K562 (cell line): ENCODE measurements around the gene DCLK1. TPM values are rescaled to one million over a fixed set of nuclear protein-coding genes. Genes with fewer than 3 reads are reported as not detected.

Experiments used
- ATAC-seq: fragments of 200-7000 bp; cut with Tn5 transposase; 3 replicates; pipeline ENCODE4 v1.9.1; 2020; ENCODE audit warnings: moderate library complexity
- BruUV-seq: library from RNA; stranded (reverse); fragments of 400-500 nt; replicated peaks from 2 replicates; lab custom pipeline; 2021; lab: Mats Ljungman, UMichigan
- CTCF ChIA-PET: fragments of 300-600 bp; formaldehyde crosslinking; extraction: SDS; loops from one replicate; lab custom pipeline; 2021; ENCODE audit warnings: low intra/inter-chr PET ratio; lab: Yijun Ruan, JAX
- POLR2A ChIA-PET: fragments of 300-600, 350-650 bp; sonication (Branson Sonifier 250); formaldehyde crosslinking; extraction: SDS; loops from one replicate; lab custom pipeline; 2021; ENCODE audit warnings: antibody characterized with exemption, inconsistent platforms; lab: Yijun Ruan, JAX
- DNase-seq, 4 experiments: peaks; one replicate each; pipeline versions ENCODE4 v3.0.0 to v3.0.0-alpha.2; 2011 to 2018; ENCODE audit warnings: low spot score in 3 of 4, mixed read lengths in 3 of 4; ENCODE audit errors: extremely low read depth in 1 of 4
- FAIRE-seq: peaks from 2 replicates; lab custom pipeline; 2011; peaks lifted over from hg19 to GRCh38; lab: Jason Lieb, UNC
- H2AFZ ChIP-seq: 2 replicates; pipeline ENCODE4 v1.6.0; 2011; ENCODE audit warnings: low read depth, low read length, control low read depth, inconsistent platforms
- H3K27ac ChIP-seq: fragments of 200-600 bp; 3 replicates; pipeline ENCODE4 v1.8.0; 2011; ENCODE audit warnings: low read depth, mild to moderate bottlenecking, control low read depth, inconsistent platforms, low read length, moderate library complexity, mixed read lengths; ENCODE audit errors: extremely low read depth
- H3K27me3 ChIP-seq, 2 experiments: fragments of 300-600 bp in 1 of 2; 2 replicates in 1 of 2; 3 replicates in 1 of 2; pipeline versions ENCODE4 v1.6.0 to v1.8.0; 2011; ENCODE audit warnings: inconsistent platforms in 2 of 2, low read length in 2 of 2, mild to moderate bottlenecking in 1 of 2, mixed read lengths in 1 of 2, moderate library complexity in 1 of 2; ENCODE audit not compliant: control insufficient read depth in 2 of 2, insufficient read depth in 2 of 2
- H3K36me3 ChIP-seq: fragments of 300-600 bp; 3 replicates; pipeline ENCODE4 v1.8.0; 2011; ENCODE audit warnings: mild to moderate bottlenecking, low read length, inconsistent platforms; ENCODE audit not compliant: control insufficient read depth, insufficient read depth
- H3K4me1 ChIP-seq, 2 experiments: fragments of 200-600 bp in 1 of 2; replicated peaks in 1 of 2; 2 replicates in 1 of 2; 3 replicates in 1 of 2; pipeline versions ENCODE4 v1.5.1 to v1.8.0; 2011; ENCODE audit warnings: inconsistent platforms in 2 of 2, low read length in 2 of 2, mild to moderate bottlenecking in 1 of 2, mixed read lengths in 1 of 2, moderate library complexity in 1 of 2; ENCODE audit not compliant: control insufficient read depth in 2 of 2, insufficient read depth in 2 of 2
- H3K4me2 ChIP-seq: 2 replicates; pipeline ENCODE4 v1.6.1; 2011; ENCODE audit warnings: low read length, control low read depth, inconsistent platforms, mixed read lengths; ENCODE audit not compliant: insufficient read depth
- H3K4me3 ChIP-seq: fragments of 200-600 bp; sonication (generic), shearing (Covaris generic); 2 replicates; pipeline ENCODE4 v1.5.1; 2016; ENCODE audit warnings: control low read depth, inconsistent platforms
- H3K79me2 ChIP-seq: fragments of 200-600 bp; 3 replicates; pipeline ENCODE4 v1.8.0; 2011; ENCODE audit warnings: low read length, inconsistent platforms; ENCODE audit not compliant: control insufficient read depth, insufficient read depth
- H3K9ac ChIP-seq, 2 experiments: 2 replicates each; pipeline versions ENCODE4 v1.6.0 to v1.6.1; 2011; ENCODE audit warnings: low read depth in 2 of 2, low read length in 2 of 2, control low read depth in 1 of 2, inconsistent platforms in 1 of 2, mild to moderate bottlenecking in 1 of 2, mixed read lengths in 1 of 2; ENCODE audit not compliant: insufficient read depth in 1 of 2
- H3K9me1 ChIP-seq: one replicate; pipeline ENCODE4 v1.6.0; 2011; ENCODE audit warnings: inconsistent platforms, mild to moderate bottlenecking, low read length, moderate library complexity; ENCODE audit not compliant: control insufficient read depth, insufficient read depth
- H3K9me3 ChIP-seq: replicated peaks from 2 replicates; pipeline ENCODE4 v1.5.1; 2011; ENCODE audit warnings: low read depth, low read length, inconsistent platforms; ENCODE audit not compliant: control insufficient read depth, insufficient read depth
- H4K20me1 ChIP-seq: replicated peaks from 2 replicates; pipeline ENCODE4 v1.6.1; 2011; ENCODE audit warnings: low read length, inconsistent platforms, mixed read lengths; ENCODE audit not compliant: control insufficient read depth, insufficient read depth
- ESRRA ChIP-seq: fragments of 450-650 bp; IDR thresholded peaks from 2 replicates; pipeline ENCODE4 v1.6.1; 2014; ENCODE audit warnings: low read depth, mild to moderate bottlenecking, moderate library complexity, borderline replicate concordance
- MCM5 ChIP-seq: fragments of 450-650 bp; IDR thresholded peaks from 2 replicates; pipeline ENCODE4 v1.6.1; 2016; ENCODE audit warnings: low read depth
- MED1 ChIP-seq: sonication (generic); formaldehyde crosslinking; IDR thresholded peaks from 2 replicates; pipeline ENCODE4 v1.8.1; 2023; ENCODE audit warnings: missing genetic modification reagents, borderline replicate concordance
- SAP30 ChIP-seq: fragments of 200-600 bp; sonication (generic); IDR thresholded peaks from 2 replicates; pipeline ENCODE4 v1.6.1; 2012; ENCODE audit warnings: borderline replicate concordance, low read depth, mild to moderate bottlenecking, moderate library complexity, low read length, control low read depth, inconsistent platforms; ENCODE audit not compliant: insufficient read depth, poor library complexity, severe bottlenecking
- SRSF9 ChIP-seq: fragments of 200-400 bp; formaldehyde crosslinking; IDR thresholded peaks from 2 replicates; pipeline ENCODE4 v1.6.1; 2017; ENCODE audit warnings: low read depth, low read length, borderline replicate concordance
- STAG1 ChIP-seq: sonication (generic); formaldehyde crosslinking; IDR thresholded peaks from 2 replicates; pipeline ENCODE4 v1.5.0; 2020; ENCODE audit warnings: missing genetic modification reagents, borderline replicate concordance
- TAL1 ChIP-seq: fragments of 450-650 bp; IDR thresholded peaks from 2 replicates; pipeline ENCODE4 v1.6.1; 2016; ENCODE audit warnings: mild to moderate bottlenecking
- XRCC5 ChIP-seq: fragments of 200-400 bp; formaldehyde crosslinking; IDR thresholded peaks from 2 replicates; pipeline ENCODE4 v1.6.1; 2017; ENCODE audit warnings: low read depth, mild to moderate bottlenecking, low read length
- ZSCAN32 ChIP-seq: fragments of 450-650 bp; formaldehyde crosslinking; IDR thresholded peaks from 2 replicates; pipeline ENCODE4 v1.4.0; 2020; ENCODE audit warnings: mild to moderate bottlenecking, moderate library complexity
- WGBS: fragments of 100-300 bp; shearing (Covaris generic); methylation state at CpG from one replicate; pipeline ENCODE4 v1.1.6; 2016; ENCODE audit warnings: low coverage, mixed read lengths; ENCODE audit not compliant: insufficient coverage; ENCODE audit errors: missing lambda C conversion rate; 5-methylcytosine and 5-hydroxymethylcytosine counted together
- in situ Hi-C: fragments of 300-500 bp; cut with MboI; formaldehyde crosslinking; loops from 4 replicates; pipeline ENCODE4 v1.15.0; 2018; ENCODE audit warnings: inconsistent platforms, mixed read lengths
- intact Hi-C: fragments of 100-400 bp; cut with micrococcal nuclease; formaldehyde crosslinking; loops from 2 replicates; pipeline ENCODE4 v1.14.2; 2022
- polyA plus RNA-seq, 8 experiments: library from polyadenylated mRNA; depleted of rRNA in 4 of 8; stranded (reverse) in 5 of 8; unstranded in 3 of 8; fragments of >200 nt; fragmentation: Nextera tagmentation in 2 of 8; fragmentation: Illumina TruSeq in 1 of 8; extraction: Ambion mirVana in 2 of 8; extraction: Trizol in 1 of 8; gene quantifications; 2 replicates each; pipeline versions ENCODE4 v1.2.1 to v1.2.3, GENCODE V29; 2011 to 2014; ENCODE audit warnings: inconsistent platforms in 1 of 8, missing spikeins in 1 of 8
- total RNA-seq, 7 experiments: library from RNA; depleted of rRNA in 6 of 7; stranded (reverse); fragments of >200 nt in 6 of 7; fragmentation: Illumina TruSeq in 2 of 7; extraction: Trizol in 2 of 7; gene quantifications; 2 replicates each; pipeline versions ENCODE4 v1.2.1 to v1.2.3, GENCODE V29; 2011 to 2021; ENCODE audit warnings: low replicate concordance in 1 of 7
- TF ChIP-seq, protein P1 (sequence below), 2 experiments: fragments of 450-650 bp in 1 of 2; sonication (generic) in 1 of 2; formaldehyde crosslinking in 1 of 2; IDR thresholded peaks in 1 of 2; conservative IDR thresholded peaks in 1 of 2; 2 replicates each; pipeline versions ENCODE4 v1.6.1 to v1.8.1; 2016 to 2023; ENCODE audit warnings: mild to moderate bottlenecking in 2 of 2, moderate library complexity in 2 of 2, inconsistent platforms in 1 of 2, missing genetic modification reagents in 1 of 2
- TF ChIP-seq, protein P2 (sequence below): fragments of 450-650 bp; IDR thresholded peaks from 2 replicates; pipeline ENCODE4 v1.6.1; 2018; ENCODE audit warnings: mild to moderate bottlenecking, low read depth; ENCODE audit not compliant: partially characterized antibody
- TF ChIP-seq, protein P3 (sequence below), 2 experiments: fragments of 200-800 bp in 1 of 2; sonication (Bioruptor generic) in 1 of 2; sonication (generic) in 1 of 2; formaldehyde crosslinking in 1 of 2; IDR thresholded peaks in 1 of 2; conservative IDR thresholded peaks in 1 of 2; 2 replicates each; pipeline versions ENCODE4 v1.5.0 to v1.6.1; 2016 to 2020; ENCODE audit warnings: missing compliant biosample characterization in 1 of 2, missing genetic modification characterization in 1 of 2, missing genetic modification reagents in 1 of 2
- TF ChIP-seq, protein P4 (sequence below): fragments of 250-450 bp; sonication (Bioruptor Pico); IDR thresholded peaks from 2 replicates; pipeline ENCODE4 v1.8.0; 2022; ENCODE audit warnings: moderate library complexity, mild to moderate bottlenecking, inconsistent platforms

The DCLK1 gene
- total and polyA plus RNA-seq, 9 of the 15 experiments (the other 6 are each of a cell fraction or from before 2014, with no cell fraction given): 0.07 TPM; not detected in 8

DNA sequence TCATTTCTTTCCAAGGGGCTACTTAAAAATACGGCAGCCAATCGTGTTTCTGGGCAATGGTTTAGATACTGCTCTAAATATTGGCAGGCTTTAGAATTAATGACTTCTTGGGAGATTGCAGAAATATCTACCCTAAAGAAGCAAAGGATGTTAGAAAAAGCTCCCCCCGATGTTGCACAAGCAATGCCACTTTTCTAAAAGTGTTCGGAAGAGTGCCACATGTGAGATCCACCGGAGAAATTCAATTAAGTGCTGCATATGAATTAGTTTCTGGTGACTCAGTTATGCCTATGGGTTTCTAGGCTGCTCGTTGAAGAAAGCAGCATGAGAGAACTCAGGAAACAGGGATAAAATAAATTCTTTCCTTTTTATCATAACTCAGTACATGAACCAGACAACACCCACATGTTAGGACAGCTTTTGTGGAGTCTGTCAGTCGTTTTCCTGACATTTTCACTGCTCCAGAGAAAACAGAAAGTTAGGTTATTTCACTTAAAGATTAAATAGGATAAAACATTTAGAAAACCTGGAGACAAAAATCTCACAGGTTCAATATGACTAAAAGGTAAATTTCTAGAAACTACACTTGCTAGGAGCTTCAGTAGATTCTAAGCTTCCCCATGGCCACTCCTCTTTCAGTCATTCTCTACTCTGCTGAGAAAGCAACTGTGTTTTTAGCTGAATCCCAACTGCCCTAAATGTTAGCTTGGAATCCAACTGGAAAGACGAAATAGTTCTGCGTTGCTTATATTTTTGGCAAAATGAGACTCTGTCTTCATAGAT, 244.7 kb downstream of the DCLK1 start (continued):
- TF ChIP-seq XRCC5 (no peak), MCM5 (no peak), STAG1 (CRISPR knock-in tag) (no peak), TAL1 (no peak)
- TF ChIP-seq, protein P1, sequence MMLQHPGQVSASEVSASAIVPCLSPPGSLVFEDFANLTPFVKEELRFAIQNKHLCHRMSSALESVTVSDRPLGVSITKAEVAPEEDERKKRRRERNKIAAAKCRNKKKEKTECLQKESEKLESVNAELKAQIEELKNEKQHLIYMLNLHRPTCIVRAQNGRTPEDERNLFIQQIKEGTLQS (IDR thresholded peaks at IDR 0.05): no peak
- TF ChIP-seq, protein P1 (CRISPR knock-in tag; conservative IDR thresholded peaks at IDR 0.05): no peak

DNA sequence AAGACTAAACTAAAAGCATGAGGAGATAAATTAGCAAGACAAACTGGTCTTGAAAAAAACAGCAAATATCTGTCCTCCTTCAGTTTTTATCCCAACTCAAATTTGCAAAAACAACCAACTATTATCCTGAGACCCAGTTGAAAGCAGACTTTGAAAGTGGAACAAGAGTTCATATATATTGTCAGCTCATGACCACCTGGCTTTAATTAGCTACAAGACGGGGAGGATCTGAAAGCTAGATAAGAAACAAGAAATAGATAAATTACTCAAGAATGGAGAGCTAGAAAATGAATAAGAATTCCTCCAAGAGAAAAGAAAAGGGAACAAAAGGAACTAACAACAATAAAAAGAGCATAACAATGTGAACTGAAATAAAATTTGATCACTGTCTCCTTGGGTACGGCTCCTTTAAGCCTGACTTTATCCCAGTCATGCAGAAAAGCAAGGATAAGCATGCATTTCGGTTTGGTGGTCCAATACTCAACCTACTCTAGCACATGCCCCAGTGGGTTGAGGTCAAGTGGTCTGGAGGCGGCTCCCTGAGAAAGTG, 246.9 kb downstream of the DCLK1 start:
- Histone ChIP-seq H3K36me3 (no peaks in the 10 kb centered on the region), H3K4me2 (no peak overlapping the region), H3K4me3 (no peak overlapping the region), H3K9me1 (no peaks in the 10 kb centered on the region), H3K27me3 (no peaks in the 10 kb centered on the region), H3K27ac (no peak overlapping the region), H2AFZ (no peak overlapping the region), H3K9ac (no peak overlapping the region), H4K20me1 (no peaks in the 10 kb centered on the region), H3K79me2 (no peaks in the 10 kb centered on the region), H3K9me3 (no peaks in the 10 kb centered on the region), H3K4me1 (no peaks in the 10 kb centered on the region)
- FAIRE-seq (no peak), DNase-seq (no peak), ATAC-seq (no peak)
- in situ Hi-C loops (no loop called here), intact Hi-C loops (no loop called here)
- WGBS: 2% methylated on average over 4 of the region's 4 CpGs
- ChIA-PET POLR2A (no interaction called here), CTCF (no interaction called here)
- BruUV-seq: no TSS peak
- TF ChIP-seq ZSCAN32 (no peak), SRSF9 (no peak), ESRRA (no peak), SAP30 (no peak), MED1 (CRISPR knock-in tag) (no peak)
- TF ChIP-seq, protein P2, sequence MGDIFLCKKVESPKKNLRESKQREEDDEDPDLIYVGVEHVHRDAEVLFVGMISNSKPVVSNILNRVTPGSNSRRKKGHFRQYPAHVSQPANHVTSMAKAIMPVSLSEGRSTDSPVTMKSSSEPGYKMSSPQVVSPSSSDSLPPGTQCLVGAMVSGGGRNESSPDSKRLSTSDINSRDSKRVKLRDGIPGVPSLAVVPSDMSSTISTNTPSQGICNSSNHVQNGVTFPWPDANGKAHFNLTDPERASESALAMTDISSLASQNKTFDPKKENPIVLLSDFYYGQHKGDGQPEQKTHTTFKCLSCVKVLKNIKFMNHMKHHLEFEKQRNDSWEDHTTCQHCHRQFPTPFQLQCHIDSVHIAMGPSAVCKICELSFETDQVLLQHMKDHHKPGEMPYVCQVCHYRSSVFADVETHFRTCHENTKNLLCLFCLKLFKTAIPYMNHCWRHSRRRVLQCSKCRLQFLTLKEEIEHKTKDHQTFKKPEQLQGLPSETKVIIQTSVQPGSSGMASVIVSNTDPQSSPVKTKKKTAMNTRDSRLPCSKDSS: no peak
- TF ChIP-seq, protein P3, sequence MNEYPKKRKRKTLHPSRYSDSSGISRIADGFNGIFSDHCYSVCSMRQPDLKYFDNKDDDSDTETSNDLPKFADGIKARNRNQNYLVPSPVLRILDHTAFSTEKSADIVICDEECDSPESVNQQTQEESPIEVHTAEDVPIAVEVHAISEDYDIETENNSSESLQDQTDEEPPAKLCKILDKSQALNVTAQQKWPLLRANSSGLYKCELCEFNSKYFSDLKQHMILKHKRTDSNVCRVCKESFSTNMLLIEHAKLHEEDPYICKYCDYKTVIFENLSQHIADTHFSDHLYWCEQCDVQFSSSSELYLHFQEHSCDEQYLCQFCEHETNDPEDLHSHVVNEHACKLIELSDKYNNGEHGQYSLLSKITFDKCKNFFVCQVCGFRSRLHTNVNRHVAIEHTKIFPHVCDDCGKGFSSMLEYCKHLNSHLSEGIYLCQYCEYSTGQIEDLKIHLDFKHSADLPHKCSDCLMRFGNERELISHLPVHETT (CRISPR knock-in tag; conservative IDR thresholded peaks at IDR 0.05 in 1 of 2, IDR thresholded peaks at IDR 0.05 in 1 of 2): no peak
- TF ChIP-seq, protein P4, sequence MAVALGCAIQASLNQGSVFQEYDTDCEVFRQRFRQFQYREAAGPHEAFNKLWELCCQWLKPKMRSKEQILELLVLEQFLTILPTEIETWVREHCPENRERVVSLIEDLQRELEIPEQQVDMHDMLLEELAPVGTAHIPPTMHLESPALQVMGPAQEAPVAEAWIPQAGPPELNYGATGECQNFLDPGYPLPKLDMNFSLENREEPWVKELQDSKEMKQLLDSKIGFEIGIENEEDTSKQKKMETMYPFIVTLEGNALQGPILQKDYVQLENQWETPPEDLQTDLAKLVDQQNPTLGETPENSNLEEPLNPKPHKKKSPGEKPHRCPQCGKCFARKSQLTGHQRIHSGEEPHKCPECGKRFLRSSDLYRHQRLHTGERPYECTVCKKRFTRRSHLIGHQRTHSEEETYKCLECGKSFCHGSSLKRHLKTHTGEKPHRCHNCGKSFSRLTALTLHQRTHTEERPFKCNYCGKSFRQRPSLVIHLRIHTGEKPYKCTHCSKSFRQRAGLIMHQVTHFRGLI: no peak
